Activated CD8-positive, alpha-beta memory T cell treated with anti-CD3 and anti-CD28 coated beads for 1 hour (primary cell): ENCODE data around the gene CLEC19A.

Experiments used
- DNase-seq, 2 donors: peaks; one replicate each; pipeline ENCODE4 v3.0.0-alpha.2; 2020; ENCODE audit warnings: low read depth in 1 of 2; ENCODE audit errors: extremely low read depth in 1 of 2

Gene CLEC19A

DNA sequence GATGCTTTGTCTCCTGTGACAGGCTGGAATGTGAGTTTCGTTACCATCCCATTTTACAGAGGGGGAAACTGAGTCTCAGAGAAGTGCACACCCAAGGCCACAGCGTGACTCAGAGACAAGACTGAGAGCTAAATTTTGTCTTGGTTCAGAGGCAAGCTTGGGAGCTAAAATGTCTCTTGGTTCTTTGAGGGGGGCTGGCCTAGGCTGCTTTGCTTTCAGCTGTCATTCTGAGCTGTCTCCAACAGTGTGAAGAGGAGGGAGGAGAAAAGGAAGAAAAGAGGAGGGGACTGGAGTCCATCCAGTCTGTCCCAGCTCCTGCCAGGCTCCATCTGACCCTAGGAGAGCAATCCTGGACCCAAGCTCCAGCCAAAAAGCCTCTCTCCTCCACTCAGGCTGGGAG is at the start of gene CLEC19A:
Gene CLEC19A, plus strand, starts transcription at position 301 of the 400 bp plus-strand sequence. CDS start 121 bp downstream, outside the sequence.
- DNase-seq = no peak

- no peak for DNase-seq
These were observed 49.6 kb upstream of the CLEC19A start for GRCh38 chr16:19235886-19236285.

DNA sequence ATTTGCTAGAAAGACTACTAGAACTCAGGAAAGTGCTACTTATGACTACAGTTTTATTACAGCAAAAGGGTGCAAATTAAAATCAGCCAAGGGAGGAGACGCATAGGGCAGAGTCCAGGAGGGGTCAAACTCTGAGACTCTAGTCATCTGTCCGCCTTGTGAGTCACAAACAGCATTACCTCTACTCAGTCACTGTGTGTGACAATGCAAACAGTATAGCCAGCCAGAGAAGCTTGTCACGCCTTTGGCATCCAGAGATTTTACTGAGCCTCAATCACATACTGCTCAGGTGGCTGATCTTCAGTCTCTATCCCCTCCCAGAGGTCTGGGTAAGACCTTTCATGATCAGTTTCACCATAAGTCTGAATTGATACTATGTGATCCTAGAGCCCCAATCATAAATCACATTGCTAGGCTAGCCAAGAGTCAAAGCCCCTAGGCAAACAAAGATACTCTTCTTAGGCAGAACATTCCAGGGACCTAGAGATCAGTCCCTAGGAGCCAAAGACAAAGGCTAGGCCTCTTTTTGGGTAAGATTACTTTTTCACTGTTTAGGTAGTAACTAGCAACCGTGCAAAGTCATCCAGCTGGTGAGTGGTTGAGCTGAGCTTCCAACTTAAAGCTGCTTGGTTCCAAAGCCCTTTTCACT is 48.8 kb upstream of the CLEC19A start:
- no peak for DNase-seq

- no peak for DNase-seq
These were observed 47.1 kb upstream of the CLEC19A start for GRCh38 chr16:19238406-19238805.

- DNase-seq = no peak
These were observed 45.9 kb upstream of the CLEC19A start for GRCh38 chr16:19239511-19240155.

DNA sequence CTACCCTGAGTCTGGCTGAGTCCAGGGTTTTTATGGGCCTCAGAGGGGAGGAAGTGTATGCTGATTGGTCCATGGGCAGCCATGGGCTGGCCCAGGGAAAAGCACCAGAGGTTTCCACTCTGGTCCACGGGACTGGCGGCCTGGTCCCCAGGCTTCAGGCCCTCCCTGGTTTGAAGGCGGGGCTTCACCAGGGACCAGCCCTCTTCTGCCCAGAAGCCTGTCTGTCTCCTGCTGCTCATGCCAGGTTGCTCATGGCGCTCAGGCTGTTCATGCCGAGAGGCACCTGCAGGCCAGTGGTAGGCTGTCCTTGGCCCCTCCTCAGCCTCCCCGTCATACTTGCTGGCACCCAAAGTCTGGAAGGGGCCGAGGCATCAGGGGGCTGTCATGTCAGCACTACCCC is 45.0 kb upstream of the CLEC19A start:
- no peak for DNase-seq

- no peak for DNase-seq
These were observed 44.0 kb upstream of the CLEC19A start for GRCh38 chr16:19241512-19241911.

- no peak for DNase-seq
These were observed 43.3 kb upstream of the CLEC19A start for GRCh38 chr16:19242186-19242585.

DNA sequence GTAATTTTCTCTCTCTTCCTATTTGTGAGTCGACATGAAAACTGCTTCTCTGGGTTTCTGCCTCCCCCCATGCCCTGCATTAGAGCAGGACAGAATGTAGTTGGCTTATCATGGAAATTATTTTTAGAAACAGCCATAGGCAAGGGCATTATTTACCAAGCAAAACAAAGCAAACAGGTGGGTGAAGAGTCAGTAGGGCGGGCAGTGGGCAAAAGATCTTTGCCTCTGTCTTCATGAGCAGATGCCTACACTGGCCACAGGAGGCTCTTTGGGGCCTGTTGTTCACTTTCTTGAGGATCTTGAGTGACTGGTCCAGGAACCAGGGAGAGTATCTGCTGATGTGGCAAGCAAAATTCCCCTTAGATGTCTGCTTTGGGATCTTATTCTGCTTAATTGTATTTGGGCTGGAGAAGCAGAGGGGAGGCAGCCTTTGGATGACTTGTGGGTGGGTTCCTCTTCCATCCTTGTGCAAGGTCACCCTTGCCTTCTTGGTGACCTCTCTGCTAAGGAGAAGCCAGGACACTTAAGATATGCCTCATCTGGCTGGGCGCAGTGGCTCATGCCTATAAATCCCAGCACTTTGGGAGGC is 42.5 kb upstream of the CLEC19A start:
- DNase-seq = no peak

DNA sequence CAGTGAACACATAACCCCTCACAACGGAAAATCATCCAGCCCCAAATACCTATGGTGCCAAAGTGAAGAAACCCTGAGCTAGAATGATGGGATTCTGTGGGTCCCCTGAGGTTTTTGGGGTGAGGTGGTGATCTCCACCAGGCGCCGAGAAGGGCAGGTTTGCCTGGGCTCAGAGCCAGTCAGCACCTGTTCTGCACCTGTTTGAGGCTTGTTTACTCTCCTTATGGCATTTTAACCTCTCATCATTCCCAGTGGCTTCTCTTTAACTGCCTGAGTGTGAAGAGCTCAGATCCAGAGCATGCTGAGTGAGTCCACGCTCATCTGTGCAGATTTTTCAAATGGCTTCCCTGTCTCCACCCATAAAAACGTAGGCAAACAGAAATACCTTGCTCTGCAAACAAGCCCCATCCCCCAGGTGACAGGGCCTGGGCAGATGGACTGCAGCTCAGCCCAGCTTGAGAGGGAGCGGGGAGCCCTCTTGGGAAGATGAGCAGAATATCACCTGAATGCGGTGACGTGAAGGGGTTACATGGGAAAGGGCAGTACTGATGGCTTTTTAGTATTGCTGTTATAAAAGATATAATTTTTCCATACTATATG is 40.1 kb upstream of the CLEC19A start:
- DNase-seq = no peak

- no peak for DNase-seq
These were observed 32.6 kb upstream of the CLEC19A start for GRCh38 chr16:19252904-19253303.

DNA sequence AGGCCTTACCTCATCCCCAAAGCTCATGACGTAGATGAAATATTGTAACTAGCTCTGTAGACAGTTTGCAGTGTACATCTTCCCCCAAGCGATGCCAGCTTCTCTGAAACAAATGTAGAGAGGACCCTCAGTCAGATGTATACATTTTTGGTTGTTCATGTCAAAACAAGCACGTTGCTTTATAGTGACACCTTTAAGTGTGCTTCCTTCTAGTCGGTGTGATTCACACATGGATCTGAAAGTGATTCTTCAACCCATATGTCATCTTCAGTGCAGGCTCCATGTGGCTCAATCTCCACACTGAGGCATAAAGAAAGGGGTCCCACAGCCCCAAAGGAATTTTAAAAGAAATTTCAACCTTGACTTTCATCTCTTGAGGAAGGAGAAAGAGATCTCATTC is 30.9 kb upstream of the CLEC19A start:
- no peak for DNase-seq

DNA sequence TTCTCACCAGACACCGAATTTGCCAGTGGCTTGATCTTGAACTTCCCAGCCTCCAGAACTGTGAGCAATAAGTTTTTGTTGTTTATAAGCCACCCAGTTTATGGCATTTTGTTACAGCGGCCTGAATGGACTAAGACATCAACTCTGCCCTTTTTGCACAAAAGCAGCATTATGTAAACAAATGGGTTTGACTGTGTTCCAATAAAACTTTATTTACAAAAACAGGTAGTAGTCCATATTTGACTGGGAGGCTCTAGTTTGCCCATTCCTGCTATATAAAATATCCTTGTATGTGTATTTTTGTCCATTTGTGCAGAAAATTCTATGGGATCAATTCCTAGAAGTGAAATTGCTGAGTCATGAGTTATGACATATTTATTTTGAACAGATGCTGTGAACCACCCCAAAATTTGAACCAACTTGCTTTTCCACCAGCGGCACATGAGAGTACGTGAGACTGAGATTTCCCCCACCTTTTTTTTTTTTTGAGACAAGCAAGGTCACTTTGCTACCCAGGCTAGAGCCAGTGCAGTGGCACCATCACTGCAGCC is 21.3 kb upstream of the CLEC19A start:
- no peak for DNase-seq

DNA sequence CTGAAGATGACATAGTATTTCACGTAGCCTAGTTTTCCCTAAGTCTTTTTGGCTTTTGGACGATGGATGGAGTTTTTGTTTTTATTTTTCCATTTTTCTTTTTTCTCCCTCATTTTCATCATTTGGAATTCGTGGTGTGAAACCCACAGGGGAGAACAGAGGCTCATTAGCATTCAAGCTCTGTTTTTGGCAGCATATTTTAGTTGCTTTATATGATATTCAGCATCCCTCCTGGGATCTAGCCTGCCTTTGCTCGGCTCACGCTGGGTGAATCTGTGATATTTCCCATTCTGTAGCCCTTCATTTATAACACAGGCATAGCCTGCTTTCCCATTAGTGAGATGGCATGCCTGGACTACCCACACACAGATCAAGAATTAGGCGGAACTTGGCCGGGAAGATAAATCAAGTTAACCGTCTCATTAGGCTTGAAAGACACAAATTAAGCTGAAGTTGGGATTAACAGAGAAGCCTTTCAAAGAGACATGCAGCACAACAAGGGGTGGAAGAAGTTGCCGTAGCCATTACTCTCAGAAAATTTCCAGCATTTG is 20.1 kb upstream of the CLEC19A start:
- DNase-seq = no peak

DNA sequence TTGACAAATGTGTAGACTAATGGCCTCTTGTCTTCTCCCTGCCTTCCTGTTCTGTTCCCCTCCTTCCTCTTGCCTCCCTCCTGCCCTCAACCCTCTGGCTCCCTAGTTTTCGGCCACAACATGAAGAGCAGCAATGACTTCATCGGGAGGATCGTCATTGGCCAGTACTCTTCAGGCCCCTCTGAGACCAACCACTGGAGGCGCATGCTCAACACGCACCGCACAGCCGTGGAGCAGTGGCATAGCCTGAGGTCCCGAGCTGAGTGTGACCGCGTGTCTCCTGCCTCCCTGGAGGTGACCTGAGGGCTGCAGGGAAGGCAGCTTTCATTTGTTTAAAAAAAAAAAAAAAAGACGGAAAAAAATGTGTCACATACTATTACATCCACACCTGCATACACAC is 18.8 kb upstream of the CLEC19A start:
- DNase-seq = no peak

DNA sequence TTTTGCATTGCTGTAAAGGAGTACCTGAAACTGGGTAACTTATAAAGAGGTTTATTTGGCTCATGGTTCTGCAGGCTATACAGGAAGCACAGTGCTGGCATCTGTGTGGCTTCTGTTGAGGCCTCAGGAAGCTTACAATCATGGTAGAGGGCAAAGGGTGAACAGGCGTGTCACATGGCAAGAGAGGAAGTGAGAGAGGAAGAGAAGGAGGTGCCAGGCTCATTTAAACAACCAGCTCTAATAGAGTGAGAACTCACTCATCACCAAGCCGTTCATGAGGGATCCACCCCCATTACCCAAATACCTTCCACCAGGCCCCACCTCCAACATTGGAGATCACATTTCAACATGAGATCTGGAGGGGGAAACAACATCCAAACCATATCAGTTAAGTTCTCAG is 16.4 kb upstream of the CLEC19A start:
- DNase-seq = no peak

DNA sequence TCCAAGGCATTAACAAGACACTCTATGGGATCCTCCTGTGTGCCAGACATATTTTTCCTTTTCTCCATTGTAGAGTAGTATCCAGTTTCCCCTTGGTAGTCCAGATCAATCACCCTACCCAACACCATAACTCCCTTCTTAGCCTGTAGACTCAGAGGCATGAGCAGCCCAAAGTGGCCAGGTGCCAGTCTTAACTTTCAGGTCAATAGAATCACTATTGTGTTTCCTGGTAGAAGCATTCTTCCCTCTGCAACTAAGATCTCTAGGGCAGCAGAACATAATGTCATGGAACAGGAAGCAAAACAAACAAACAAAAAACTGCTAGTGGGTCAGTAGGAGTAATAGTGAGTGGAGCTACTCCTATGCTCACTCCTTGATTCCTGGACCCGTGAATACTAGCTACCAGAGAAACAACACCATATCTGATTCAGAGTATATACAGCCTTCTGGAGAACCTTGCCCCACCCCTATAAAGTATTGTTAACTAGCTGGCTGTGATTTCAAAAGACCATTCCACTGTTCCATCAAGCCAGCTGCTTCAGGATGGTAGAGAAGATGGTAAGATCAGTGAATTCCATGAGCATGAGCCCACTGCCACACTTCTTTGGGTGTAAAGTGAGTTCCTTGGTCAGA is 11.2 kb upstream of the CLEC19A start:
- no peak for DNase-seq

GRCh38 chr16:19278403-19278802 is 7.1 kb upstream of the CLEC19A start:
- DNase-seq = no peak

DNA sequence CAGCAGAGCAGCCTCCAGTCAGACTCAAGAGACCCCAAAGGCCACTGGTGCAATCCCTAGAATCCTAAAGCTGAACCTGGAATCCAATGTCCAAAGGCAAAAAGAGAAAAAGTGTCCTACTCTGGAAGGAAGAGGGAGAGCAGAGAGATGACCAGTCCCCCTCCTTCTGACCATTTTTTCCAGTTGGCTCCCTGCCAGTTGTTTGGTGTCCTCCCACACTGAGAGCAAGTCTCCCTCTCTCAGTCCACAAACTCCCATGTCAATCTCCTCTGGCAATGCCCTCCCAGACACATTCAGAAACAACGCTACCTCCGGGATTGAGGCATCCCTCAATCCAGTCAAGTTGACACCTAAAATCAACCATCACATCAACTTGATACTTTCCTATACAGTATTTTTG is 4.3 kb upstream of the CLEC19A start:
- no peak for DNase-seq

GRCh38 chr16:19282101-19282500 is 3.4 kb upstream of the CLEC19A start:
- DNase-seq = no peak

DNA sequence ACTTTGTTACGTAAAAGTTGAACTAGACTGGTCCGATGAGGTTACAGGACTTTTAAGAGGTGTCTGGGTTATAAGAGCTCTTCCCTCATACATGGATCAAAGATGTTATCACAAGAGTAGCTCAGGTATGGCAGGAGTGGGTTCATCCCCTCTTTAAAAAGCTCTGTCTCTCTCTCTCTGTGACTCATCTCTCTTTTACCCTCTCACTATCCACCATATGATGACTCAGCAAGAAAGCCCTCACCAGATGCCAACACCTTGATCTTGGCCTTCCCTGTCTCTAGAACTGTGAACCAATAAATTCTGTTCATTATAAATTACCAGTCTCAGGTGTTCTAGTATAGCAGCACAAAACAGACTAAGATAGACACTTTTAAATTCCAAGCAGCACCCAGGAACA is 1.9 kb upstream of the CLEC19A start:
- no peak for DNase-seq
